Fibroblast of peridontal ligament (primary cell): ENCODE results near the gene DEAF1.
"Not testable (repeated sequence)": the region's sequence is repeated elsewhere in the genome, so short reads cannot be mapped to it uniquely, and the experiment has no call there.

Experiments
- DNase-seq: peaks from one replicate; pipeline ENCODE4 v3.0.0-alpha.2; 2010; ENCODE audit errors: extremely low read depth

Gene DEAF1

GRCh38 chr11:680476-680875 is 14.5 kb downstream of the DEAF1 start:
- no peak for DNase-seq

GRCh38 chr11:679271-680207 is 15.5 kb downstream of the DEAF1 start:
- no peak for DNase-seq

GRCh38 chr11:678297-678696 is 16.7 kb downstream of the DEAF1 start:
- no peak for DNase-seq

- no peak for DNase-seq
Observed at GRCh38 chr11:674406-674805, 20.6 kb downstream of the DEAF1 start.

GRCh38 chr11:673866-674265 is 21.2 kb downstream of the DEAF1 start:
- DNase-seq, result no peak

- peak; percentile 23 for DNase-seq
Observed at GRCh38 chr11:665704-666281, 29.2 kb downstream of the DEAF1 start.

- DNase-seq, result no peak
Observed at GRCh38 chr11:665062-665703, 29.8 kb downstream of the DEAF1 start.

GRCh38 chr11:662689-663274 is 32.2 kb downstream of the DEAF1 start:
- peak; percentile 57 for DNase-seq

GRCh38 chr11:660681-661444 is 34.2 kb downstream of the DEAF1 start:
- no peak for DNase-seq

GRCh38 chr11:660281-660680 is 34.7 kb downstream of the DEAF1 start:
- no peak for DNase-seq

GRCh38 chr11:659532-660085 is 35.4 kb downstream of the DEAF1 start:
- DNase-seq, result no peak

GRCh38 chr11:657691-658126 is 37.3 kb downstream of the DEAF1 start:
- DNase-seq, result no peak

GRCh38 chr11:656866-657265 is 38.2 kb downstream of the DEAF1 start:
- DNase-seq, result no peak

GRCh38 chr11:656426-656825 is 38.6 kb downstream of the DEAF1 start:
- DNase-seq, result no peak

- DNase-seq, result no peak
Observed at GRCh38 chr11:655036-655726, 39.8 kb downstream of the DEAF1 start.

- DNase-seq, result not testable (repeated sequence)
Observed at GRCh38 chr11:654444-654843, 40.6 kb downstream of the DEAF1 start.

- DNase-seq, result no peak
Observed at GRCh38 chr11:653837-654236, 41.2 kb downstream of the DEAF1 start.

GRCh38 chr11:653136-653535 is 41.9 kb downstream of the DEAF1 start:
- DNase-seq, result not testable (repeated sequence)

- peak; percentile 18 for DNase-seq
Observed at GRCh38 chr11:650482-650881, 44.5 kb downstream of the DEAF1 start.

- DNase-seq, result not testable (repeated sequence)
Observed at GRCh38 chr11:647672-648158, 47.3 kb downstream of the DEAF1 start.
